Measurements from ENCODE around the gene FBXO46. TPM values are rescaled to one million over a fixed set of nuclear protein-coding genes. Genes with fewer than 3 reads are reported as not detected.
A peak's percentile ranks its signal among the peaks of the same experiment; 100 is the strongest.

Gene FBXO46
- total and polyA plus RNA-seq, 2 of the 13 experiments (the other 11 are each of a cell fraction or from before 2014, with no cell fraction given): 6.2 to 6.4 TPM

GRCh38 chr19:45692187-45693105 lies 38.2 kb downstream of the FBXO46 start, which contains the start of gene QPCTL (continued):
- TF ChIP-seq, protein P1, sequence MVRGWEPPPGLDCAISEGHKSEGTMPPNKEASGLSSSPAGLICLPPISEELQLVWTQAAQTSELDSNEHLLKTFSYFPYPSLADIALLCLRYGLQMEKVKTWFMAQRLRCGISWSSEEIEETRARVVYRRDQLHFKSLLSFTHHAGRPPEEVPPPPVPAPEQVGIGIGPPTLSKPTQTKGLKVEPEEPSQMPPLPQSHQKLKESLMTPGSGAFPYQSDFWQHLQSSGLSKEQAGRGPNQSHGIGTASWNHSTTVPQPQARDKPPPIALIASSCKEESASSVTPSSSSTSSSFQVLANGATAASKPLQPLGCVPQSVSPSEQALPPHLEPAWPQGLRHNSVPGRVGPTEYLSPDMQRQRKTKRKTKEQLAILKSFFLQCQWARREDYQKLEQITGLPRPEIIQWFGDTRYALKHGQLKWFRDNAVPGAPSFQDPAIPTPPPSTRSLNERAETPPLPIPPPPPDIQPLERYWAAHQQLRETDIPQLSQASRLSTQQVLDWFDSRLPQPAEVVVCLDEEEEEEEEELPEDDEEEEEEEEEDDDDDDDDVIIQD (CRISPR knock-in tag; IDR thresholded peaks at IDR 0.05; ENCODE audit: low read depth): peak; percentile 63; the same call in 1 of the 2 replicates
- TF ChIP-seq SP2 (CRISPR knock-in tag; IDR thresholded peaks at IDR 0.05) (peak; percentile 88), NFRKB (IDR thresholded peaks at IDR 0.05) (no peak), SRSF1 (optimal IDR thresholded peaks at IDR 0.05; ENCODE audit: low read depth, low read length) (no peak), ARNT2 (CRISPR knock-in tag; IDR thresholded peaks at IDR 0.05; ENCODE audit: low read depth) (peak; percentile 19; the same call in 1 of the 2 replicates), ZFP36L1 (CRISPR knock-in tag; IDR thresholded peaks at IDR 0.05) (0 out of 2 replicates have a peak, but pooled peaks have one; percentile 17), TMF1 (CRISPR knock-in tag; IDR thresholded peaks at IDR 0.05; ENCODE audit: low read depth) (peak; percentile 1; the same call in 1 of the 2 replicates), ONECUT2 (CRISPR knock-in tag; IDR thresholded peaks at IDR 0.05) (no peak), GABPB1 (CRISPR knock-in tag; IDR thresholded peaks at IDR 0.05) (peak; percentile 78), ZNF350 (CRISPR knock-in tag; IDR thresholded peaks at IDR 0.05; ENCODE audit: borderline replicate concordance, low read depth) (no peak), ZSCAN29 (CRISPR knock-in tag; conservative IDR thresholded peaks at IDR 0.05) (no peak), ZSCAN31 (CRISPR knock-in tag; IDR thresholded peaks at IDR 0.05; ENCODE audit: low read depth) (peak; percentile 18; the same call in 1 of the 2 replicates), HNRNPL (IDR thresholded peaks at IDR 0.05; ENCODE audit: low read depth, low read length) (no peak), IKZF1 (IDR thresholded peaks at IDR 0.05) (no peak), SIX1 (CRISPR knock-in tag; IDR thresholded peaks at IDR 0.05; ENCODE audit: borderline replicate concordance) (peak; percentile 28; the same call in 1 of the 2 replicates), ZBTB1 (CRISPR knock-in tag; IDR thresholded peaks at IDR 0.05; ENCODE audit: borderline replicate concordance) (no peak), MTF1 (CRISPR knock-in tag; IDR thresholded peaks at IDR 0.05) (no peak), ZNF329 (CRISPR knock-in tag; IDR thresholded peaks at IDR 0.05; ENCODE audit: low read depth) (no peak), ZBTB42 (CRISPR knock-in tag; IDR thresholded peaks at IDR 0.05) (no peak), GMEB1 (CRISPR knock-in tag; IDR thresholded peaks at IDR 0.05; ENCODE audit: borderline replicate concordance) (peak; percentile 79), POLR2AphosphoS5 (IDR thresholded peaks at IDR 0.05; ENCODE audit: low read depth, low read length) (peak; percentile 91), NFE2L1 (CRISPR knock-in tag; IDR thresholded peaks at IDR 0.05; ENCODE audit: borderline replicate concordance) (no peak), MIXL1 (CRISPR knock-in tag; IDR thresholded peaks at IDR 0.05) (0 out of 2 replicates have a peak, but pooled peaks have one; percentile 3)
- TF ChIP-seq, protein P2, sequence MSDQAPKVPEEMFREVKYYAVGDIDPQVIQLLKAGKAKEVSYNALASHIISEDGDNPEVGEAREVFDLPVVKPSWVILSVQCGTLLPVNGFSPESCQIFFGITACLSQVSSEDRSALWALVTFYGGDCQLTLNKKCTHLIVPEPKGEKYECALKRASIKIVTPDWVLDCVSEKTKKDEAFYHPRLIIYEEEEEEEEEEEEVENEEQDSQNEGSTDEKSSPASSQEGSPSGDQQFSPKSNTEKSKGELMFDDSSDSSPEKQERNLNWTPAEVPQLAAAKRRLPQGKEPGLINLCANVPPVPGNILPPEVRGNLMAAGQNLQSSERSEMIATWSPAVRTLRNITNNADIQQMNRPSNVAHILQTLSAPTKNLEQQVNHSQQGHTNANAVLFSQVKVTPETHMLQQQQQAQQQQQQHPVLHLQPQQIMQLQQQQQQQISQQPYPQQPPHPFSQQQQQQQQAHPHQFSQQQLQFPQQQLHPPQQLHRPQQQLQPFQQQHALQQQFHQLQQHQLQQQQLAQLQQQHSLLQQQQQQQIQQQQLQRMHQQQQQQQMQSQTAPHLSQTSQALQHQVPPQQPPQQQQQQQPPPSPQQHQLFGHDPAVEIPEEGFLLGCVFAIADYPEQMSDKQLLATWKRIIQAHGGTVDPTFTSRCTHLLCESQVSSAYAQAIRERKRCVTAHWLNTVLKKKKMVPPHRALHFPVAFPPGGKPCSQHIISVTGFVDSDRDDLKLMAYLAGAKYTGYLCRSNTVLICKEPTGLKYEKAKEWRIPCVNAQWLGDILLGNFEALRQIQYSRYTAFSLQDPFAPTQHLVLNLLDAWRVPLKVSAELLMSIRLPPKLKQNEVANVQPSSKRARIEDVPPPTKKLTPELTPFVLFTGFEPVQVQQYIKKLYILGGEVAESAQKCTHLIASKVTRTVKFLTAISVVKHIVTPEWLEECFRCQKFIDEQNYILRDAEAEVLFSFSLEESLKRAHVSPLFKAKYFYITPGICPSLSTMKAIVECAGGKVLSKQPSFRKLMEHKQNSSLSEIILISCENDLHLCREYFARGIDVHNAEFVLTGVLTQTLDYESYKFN (CRISPR knock-in tag; conservative IDR thresholded peaks at IDR 0.05): no peak; the same call in 1 of the 2 replicates
